NCI-H345 (cell line): ENCODE results near the gene SLC35E1.
"Not testable (repeated sequence)": the region's sequence is repeated elsewhere in the genome, so short reads cannot be mapped to it uniquely, and the experiment has no call there.

Source experiments
- DNase-seq: peaks from one replicate; lab custom pipeline; 2025; lab: John Stamatoyannopoulos, UW

SLC35E1 gene

DNA sequence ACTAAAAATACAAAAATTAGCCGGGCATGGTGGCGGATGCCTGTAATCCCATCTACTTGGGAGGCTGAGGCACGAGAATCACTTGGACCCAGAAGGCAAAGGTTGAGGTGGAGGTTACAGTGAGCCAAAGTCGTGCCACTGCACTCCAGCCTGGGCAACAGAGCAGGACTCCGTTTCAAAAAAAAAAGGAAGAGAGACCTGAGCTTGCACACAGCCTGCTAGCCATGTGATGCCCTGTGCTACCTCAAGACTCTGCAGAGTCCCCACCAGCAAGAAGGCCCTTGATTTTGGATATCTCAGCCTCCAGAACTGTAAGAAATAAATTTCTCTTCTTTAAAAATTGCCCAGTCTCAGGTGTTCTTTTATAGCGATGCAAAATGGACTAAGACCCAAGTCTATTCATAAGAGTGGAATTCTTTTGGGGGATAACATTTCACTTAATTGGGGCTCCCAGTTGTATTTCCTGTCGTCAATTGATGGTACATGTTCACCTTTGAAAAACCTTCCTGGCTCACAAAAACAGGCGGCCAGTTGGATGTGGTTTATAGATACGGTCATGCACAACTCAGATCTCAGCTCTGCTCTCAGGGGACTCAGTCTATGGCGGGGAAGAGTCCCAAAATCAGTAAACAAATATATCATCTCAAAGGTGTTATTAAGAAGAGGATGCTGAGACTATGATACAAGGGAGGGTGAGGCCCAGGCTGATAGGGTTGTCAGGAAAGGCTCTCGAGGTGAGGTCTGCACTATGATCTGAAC, 27.6 kb downstream of the SLC35E1 start:
- no peak for DNase-seq

DNA sequence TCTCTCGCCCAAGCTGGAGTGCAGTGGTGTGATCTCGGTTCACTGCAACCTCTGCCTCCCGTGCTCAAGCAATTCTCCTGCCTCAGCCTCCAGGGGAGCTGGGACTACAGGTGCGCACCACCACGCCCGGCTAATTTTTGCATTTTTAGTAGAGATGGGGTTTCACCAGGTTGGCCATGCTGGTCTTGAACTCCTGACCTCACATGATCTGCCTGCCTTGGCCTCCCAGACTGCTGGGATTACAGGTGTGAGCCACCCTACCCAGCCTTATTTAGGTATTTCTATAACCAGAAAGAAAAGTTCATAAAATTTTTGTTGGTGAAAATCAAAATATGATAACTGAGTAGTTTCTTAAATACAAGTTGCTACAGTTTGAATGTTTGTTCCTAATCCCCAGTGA, 28.5 kb downstream of the SLC35E1 start:
- not testable (repeated sequence) for DNase-seq

DNA sequence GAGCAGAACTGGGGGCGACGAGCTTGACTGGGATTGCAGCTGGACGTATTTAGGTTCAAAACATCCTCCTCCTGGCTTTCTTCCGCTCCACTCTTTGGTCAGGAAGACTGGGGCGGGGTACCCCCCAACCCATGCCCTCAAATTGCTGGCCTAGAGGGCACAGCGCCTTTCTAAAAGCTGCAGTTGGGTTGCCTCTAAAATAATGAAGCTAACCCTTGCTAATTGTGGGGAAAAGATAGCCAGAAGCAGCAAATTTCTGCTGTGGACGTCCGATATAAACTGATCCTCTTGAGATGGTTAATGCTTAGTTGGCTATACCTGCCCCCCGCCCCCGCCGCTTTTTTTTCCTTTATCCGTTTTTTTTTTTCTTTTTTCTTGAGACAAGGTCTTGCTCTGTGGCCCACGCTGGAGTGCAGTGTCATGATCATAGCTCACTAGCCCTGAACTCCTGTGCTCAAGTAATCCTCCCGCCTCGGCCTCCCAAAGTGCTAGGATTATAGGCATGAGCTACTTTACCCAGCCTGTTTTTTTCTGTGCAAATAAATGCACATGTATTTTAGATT, 29.2 kb downstream of the SLC35E1 start:
- DNase-seq: no peak

DNA sequence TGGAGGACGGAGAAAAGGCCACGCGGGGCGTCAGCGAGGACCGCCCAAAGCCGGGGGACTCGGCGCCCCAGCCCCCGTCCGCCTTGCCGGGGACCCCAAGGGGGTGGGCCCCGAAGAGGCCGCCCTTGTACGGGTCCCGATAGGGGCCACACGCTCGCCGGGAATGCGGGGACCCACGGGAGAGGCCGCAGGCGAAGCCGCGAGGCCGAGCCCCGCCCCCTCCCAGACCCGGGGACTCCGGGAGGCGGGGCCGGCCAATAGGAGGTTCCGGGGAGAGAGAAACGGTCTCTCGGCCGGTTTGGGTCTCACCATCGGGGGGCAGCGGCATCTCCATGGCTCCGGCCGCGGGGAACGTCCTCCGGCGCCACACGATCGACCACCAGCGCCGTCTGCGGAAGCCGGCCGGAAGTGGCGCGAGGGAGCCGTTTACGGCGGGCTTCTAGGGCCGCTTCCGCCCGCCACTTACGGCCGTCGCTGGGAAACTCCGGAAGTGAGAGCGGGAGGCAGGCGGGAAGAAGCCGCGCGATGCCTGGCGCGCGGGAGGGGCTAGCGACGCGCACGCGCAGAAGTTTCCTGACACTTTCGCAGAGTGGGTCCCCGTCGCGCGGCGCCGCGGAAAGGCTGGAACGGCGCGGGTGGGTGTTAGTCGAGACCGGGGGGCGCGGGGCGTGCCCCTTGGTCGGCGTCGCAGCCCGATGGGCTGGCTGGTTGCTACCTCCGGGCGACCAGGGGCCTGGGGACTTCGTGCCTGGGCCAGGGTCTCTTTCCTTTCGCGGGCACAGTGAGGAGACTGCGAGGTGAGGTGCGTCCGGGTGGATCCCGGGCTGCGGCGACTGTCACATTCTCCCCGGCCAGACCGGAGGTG, 29.9 kb downstream of the SLC35E1 start, which contains the start of gene CHERP:
TSS of gene CHERP (minus strand) at position 393 of the 865 bp plus-strand sequence. CDS start at position 334, 59 bp downstream.
- DNase-seq: peak; percentile 92

DNA sequence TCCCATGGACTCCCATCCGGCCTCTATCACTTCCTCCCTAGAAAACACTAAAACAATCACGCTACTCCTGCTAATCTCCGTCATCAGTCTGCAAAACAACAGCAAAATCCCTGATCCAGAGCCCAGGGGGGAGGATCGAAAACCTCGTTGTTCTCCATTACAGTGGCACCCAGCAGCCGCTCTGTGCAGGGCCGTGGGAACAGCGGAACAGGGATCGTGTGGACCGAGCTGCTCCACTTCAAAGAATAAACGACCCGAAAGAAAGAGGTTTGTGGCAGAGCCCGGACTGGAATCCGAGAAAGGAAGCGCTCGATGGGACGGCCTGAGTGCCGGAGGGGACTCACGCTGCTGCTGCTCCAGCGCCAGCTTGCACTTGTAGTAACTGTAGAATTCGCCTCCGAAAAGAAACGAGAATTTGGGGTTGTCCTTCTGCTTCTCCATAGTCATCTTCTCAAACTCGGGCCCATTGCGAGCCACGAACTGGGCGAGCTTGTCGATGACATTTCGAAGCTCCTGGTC, 30.6 kb downstream of the SLC35E1 start:
- no peak for DNase-seq

DNA sequence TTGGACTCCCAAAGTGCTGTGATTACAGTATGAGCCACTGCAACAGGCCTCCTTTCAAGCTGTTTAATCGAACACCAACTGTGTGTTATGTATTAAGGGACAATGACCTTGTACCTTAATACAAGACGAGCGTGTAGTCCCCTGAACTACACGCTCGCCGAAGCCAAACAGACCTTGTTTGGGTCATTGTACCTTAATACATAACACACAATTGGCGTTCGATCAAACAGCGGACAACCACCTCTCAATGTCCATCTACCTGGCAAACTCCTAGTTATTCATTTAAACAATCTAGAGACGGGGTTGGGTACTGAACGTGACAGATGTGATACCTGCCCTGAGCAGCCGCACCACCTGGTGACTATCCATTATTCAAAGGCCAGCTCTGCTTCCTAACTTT, 31.3 kb downstream of the SLC35E1 start:
- no peak for DNase-seq

DNA sequence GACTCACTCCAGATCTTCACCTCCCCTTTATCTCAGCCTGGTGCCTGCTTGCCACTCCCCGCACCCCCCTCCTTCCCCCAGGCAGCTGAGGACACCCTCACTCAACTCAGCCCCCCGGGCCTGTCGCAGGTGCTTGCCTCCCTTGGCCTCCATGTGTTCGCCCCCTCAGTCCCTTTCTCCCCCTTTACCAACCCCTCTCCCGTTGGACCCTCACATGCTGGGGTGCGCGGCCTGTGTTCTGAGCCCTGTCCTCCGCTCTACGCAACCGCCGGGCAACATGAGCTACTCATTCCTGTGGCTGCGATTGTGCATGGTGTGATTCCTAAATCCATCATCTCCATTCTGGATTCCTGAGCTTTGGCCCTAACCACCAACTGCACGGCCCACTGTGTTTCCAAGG, 35.1 kb downstream of the SLC35E1 start:
- DNase-seq: no peak

DNA sequence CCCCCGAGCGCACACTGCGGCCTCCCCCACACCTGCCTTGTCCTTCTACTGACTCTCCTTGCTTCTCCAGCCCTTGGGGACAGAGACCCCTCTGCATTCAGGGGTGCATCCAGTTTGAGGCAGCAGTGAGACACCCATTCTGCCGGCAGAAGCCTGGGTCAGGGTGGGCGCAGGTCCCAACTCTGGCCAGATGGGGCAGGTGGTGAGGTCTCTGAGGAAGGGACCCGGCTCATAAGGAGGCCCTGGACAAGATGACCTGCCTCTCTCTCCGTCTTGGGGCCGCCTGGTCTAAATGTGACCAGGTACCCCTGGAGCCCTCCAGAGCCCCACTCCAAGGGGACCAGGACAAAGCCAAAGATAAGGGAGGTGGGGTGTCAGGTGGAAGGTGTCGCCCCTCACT, 36.1 kb downstream of the SLC35E1 start:
- no peak for DNase-seq

DNA sequence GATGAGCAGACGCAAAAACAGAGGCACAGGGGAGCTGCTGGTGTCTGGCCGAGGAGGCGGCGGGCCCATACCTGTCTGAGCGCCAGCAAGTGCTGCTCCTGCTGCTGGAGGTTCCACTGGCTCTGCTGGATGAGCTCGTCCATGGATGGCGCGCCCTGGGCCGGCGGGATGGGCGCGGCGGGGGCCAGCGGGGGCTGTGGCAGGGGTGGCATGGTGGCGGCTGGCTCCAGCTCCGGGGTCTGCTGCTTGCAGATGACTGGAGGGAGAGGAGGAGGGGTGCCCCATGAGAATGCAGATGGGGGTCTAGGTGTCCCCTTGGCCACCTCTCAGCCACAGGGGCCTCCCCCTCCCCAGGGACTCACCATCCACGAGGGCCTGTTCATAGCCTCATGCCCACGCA, 36.8 kb downstream of the SLC35E1 start:
- no peak for DNase-seq

- DNase-seq: no peak
These were observed 39.6 kb downstream of the SLC35E1 start for GRCh38 chr19:16532440-16533234.

GRCh38 chr19:16531380-16531669, 40.9 kb downstream of the SLC35E1 start:
- DNase-seq: no peak

DNA sequence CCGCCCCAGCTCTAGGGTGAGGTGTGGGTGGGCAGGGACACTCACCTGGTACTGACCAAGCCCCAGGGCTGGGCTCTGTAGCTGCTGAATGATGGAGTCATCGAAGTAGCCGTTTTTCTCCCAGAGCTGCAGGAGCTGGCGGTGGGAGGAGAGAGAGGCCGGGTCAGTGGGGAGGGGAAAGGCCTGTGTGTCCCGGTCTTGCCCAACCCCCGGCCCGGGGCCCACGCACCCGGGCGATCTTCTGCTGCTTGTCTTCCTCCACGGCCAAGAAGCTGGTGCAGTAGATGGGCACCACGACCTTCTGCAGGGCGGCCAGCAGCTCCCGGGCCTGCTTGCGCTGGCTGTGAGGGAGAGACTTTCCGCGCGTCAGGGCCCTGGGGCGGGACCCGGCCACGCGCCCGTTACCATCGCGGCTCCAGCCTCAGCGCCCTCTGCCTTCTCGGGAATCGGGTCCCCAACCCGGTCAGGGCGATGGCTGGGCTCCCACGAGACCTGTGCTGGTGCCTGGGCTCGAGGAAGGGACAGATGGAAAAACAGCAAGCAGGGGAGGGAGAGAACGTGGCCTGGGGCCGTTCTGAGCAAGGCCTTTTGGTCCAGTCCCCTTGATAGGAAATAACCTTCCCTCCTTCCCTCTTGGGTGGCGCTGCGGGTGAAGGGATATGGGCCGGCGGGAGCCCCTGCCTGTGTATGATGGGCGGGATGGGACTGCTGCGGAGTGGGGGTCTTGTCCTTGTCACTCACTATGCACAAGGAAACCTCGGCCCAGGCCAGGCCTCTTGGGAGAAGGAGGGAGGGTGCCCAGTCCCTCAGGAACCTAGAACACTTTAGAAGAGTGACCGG, 41.5 kb downstream of the SLC35E1 start:
- DNase-seq: no peak

DNA sequence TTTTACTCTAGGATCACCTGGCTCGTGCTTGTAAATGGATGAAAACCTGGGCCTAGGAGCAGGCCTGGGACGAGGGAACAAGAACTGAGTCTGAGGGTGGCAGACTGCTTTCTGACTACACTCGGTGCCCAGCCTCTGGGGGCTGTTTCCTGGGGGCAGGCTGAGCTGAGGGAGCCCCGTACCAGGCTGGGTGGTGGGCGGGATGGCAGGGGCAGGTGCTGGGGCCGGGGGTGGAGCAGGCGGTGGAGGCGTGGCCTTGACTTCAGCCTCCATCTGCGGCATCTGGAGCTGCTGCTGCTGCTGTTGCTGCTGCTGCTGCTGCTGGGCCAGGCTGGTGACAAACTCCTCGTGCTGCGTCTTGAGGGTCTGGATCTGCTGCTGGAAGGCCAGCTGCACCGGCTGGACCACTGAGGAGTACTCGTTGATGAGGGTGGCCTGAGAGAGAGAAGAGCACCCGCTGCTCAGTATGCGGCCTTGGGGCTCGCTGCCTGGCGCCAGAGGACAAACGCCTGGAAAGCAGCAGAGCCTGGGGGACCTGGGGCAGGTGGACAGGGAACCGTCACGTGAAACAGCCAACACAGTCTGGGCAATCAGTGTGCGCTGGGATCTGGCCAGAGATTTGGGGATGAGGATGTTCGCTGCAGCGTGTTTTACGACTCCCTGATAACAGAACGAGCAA, 42.6 kb downstream of the SLC35E1 start:
- no peak for DNase-seq

DNA sequence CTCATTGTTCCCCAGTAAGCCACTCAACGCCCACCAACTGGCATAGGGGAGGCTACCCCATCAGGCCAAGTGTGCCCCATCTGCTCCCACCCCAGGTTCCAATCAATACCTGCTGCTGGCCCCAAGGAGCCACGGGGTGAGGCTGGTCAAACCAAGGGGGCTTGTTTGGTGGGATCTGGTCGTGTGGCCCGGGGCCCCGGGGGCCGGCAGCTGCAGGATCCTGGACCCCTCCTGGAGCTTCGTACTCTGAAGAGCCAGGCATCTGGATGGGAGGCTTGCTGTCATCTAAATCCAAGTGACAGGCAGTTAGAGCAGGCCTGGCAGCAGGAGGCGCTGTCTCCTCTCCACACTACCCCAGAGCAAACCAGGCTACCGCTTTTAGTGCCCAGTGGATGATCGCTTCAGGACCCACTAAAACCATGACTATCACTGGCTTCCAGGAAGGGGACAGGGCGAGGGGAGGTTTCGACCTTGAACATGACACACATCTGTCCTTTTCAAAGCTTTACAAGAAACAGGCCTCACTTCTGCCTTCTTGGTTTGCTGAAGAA, 44.2 kb downstream of the SLC35E1 start:
- DNase-seq: no peak

- DNase-seq: no peak
These were observed 44.8 kb downstream of the SLC35E1 start for GRCh38 chr19:16527334-16527935.

- DNase-seq: no peak
These were observed 46.3 kb downstream of the SLC35E1 start for GRCh38 chr19:16525751-16526481.

DNA sequence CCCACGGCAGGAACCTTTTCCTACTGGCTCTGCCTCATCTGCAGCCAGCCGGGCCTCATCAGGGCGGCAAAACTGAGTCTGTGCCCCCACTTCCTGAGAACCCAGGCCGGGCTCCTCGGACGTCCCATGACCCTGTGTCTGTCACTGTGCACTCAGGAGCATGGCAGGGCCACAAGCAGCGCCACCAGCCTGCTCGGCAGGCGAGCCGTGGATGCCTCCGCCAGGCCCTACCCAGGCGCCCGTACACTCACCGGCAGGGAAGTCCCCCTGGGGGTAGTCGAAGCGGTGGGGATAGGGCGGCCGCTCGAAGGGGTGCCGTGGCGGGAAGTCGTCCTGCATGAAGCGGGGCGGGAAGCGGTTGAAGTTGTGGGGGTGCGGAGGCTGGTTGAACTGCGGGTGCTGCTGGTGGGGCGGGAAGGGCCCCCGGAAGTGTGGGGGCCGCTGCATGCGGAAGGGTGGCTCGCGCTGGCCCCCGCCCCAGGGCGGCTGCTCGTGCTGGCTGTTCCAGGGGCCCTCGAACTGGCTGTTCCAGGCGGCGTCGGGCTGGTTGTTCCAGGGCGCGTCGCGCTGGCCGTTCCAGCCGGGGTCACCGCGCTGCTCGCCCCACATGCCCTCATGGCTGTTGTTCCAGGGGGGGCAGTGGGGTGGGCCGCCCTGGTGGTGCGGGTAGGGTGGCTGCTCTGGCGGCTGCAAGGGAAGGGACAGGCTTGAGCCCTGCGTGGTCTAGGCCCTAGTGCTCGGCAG, 47.1 kb downstream of the SLC35E1 start:
- no peak for DNase-seq
